Right atrium auricular region (tissue), 2 donors: Measurements from ENCODE around the gene CKAP2. TPM values are rescaled to one million over a fixed set of nuclear protein-coding genes. Genes with fewer than 3 reads are reported as not detected.

Experiments
- DNase-seq: peaks from one replicate; pipeline ENCODE4 v3.0.0-alpha.2; 2019; ENCODE audit warnings: low spot score
- H3K27ac ChIP-seq, 2 donors: fragments of 200-600 bp; sonication (generic); 1 replicate in 1 of 2; 2 replicates in 1 of 2; pipeline ENCODE4 v1.5.1; 2016 to 2019
- H3K27me3 ChIP-seq, 2 donors: fragments of 200-600 bp; sonication (generic); one replicate each; pipeline versions ENCODE4 v1.5.1 to v1.6.0; 2017 to 2019
- H3K36me3 ChIP-seq: fragments of 200-600 bp; sonication (generic); one replicate; pipeline ENCODE4 v1.5.1; 2016
- H3K4me1 ChIP-seq, 2 donors: fragments of 200-600 bp; sonication (generic); one replicate each; pipeline versions ENCODE4 v1.5.1 to v1.6.0; 2017 to 2019
- H3K4me3 ChIP-seq, 2 donors: fragments of 200-600 bp; sonication (generic); 1 replicate in 1 of 2; 2 replicates in 1 of 2; pipeline ENCODE4 v1.5.1; 2017 to 2019; ENCODE audit warnings: mild to moderate bottlenecking in 1 of 2, moderate library complexity in 1 of 2
- H3K9me3 ChIP-seq, 2 donors: fragments of 200-600 bp; sonication (generic); one replicate each; pipeline ENCODE4 v1.5.1; 2019
- CTCF ChIP-seq, 2 donors: fragments of 200-600 bp; sonication (generic); IDR thresholded peaks; one replicate each; pipeline ENCODE4 v1.5.1; 2019; ENCODE audit warnings: antibody characterized with exemption in 2 of 2
- total RNA-seq, 2 donors: library from RNA; depleted of rRNA; stranded (reverse); fragments of >200 nt; gene quantifications; one replicate each; pipeline ENCODE4 v1.1.0, GENCODE V29; 2016

The CKAP2 gene
- total RNA-seq, 2 donors from 2014 or later, result 4.7 to 7.0 TPM

GRCh38 chr13:52432456-52432855, 22.8 kb upstream of the CKAP2 start:
- Histone ChIP-seq H3K27me3 (no peaks in the 10 kb centered on the region), H3K9me3 (no peaks in the 10 kb centered on the region), H3K27ac (peak overlapping the region; percentile 42 to 46), H3K4me3 (no peak overlapping the region), H3K36me3 (peaks cover 57% of the 10 kb centered on the region), H3K4me1 (peaks cover 0 to 10% of the 10 kb centered on the region in 2 donors)
- TF ChIP-seq CTCF (IDR thresholded peaks at IDR 0.05), result no peak
- no peak for DNase-seq

- Histone ChIP-seq H3K27ac (no peak overlapping the region), H3K27me3 (no peaks in the 10 kb centered on the region), H3K4me3 (no peak overlapping the region), H3K36me3 (peaks cover 10% of the 10 kb centered on the region), H3K4me1 (peaks cover 0 to 34% of the 10 kb centered on the region in 2 donors), H3K9me3 (no peaks in the 10 kb centered on the region)
- TF ChIP-seq CTCF (IDR thresholded peaks at IDR 0.05), result no peak
- DNase-seq, result no peak
These were observed 9.0 kb upstream of the CKAP2 start for GRCh38 chr13:52446265-52446664.

DNA sequence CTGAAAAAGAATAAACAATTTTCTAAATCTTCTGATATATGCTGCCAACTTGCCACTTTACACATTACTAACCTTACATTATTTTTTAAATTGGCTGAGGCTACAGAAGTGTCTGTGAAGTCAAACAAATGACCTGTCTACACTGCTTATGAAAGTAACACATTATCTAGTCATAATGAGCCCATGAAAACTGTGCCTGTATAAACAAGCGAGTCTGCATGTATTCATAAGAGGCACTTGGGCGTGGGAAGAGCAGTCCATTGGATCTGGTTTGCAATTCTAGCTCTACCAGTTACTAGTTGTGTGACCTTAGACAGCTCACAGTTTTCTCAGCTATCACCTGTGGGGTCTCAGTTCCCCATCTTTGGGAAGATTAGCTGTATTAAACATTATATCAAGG, 7.9 kb upstream of the CKAP2 start:
- Histone ChIP-seq H3K27ac (no peak overlapping the region), H3K4me1 (peaks cover 0 to 34% of the 10 kb centered on the region in 2 donors), H3K9me3 (no peaks in the 10 kb centered on the region), H3K27me3 (no peaks in the 10 kb centered on the region), H3K36me3 (no peaks in the 10 kb centered on the region), H3K4me3 (no peak overlapping the region)
- no peak for DNase-seq
- TF ChIP-seq CTCF (IDR thresholded peaks at IDR 0.05), result no peak

DNA sequence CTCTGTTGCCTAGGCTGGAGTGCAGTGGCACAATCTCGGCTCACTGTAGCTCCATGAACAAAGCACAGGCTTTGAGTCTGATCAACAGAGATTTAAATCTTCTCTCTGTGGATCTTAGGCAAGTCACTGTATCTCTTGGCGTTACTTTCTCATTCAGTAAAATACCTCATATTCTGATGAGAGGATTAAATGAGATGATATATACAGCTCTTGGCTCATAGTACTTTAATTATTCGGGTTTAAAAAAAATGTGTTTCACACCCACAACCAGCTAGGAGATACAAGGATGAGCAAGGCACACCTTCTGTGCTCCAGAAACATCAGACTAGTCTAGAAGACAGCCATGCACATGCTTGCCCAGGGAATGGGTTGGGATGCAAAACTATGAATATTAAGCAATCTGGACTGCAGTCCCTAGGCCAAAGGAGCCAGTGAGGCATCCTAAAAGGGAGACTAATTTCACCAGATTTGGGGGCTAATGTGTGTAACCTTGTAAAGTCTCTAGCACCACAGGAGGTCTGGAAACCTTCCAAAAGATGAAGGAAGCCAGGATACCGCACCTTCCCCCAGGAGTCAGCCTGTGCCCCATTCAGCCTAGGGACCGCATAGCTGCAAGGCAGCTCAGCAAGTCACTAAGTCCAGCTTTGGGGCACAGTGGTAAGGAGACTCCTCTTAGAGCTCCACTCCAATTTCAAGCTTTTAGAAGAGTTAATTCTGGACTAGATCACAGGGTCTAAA, 7.3 kb upstream of the CKAP2 start:
- no peak for DNase-seq
- Histone ChIP-seq H3K4me3 (peak overlapping the region in 1 of 2 donors; percentile 89), H3K36me3 (no peaks in the 10 kb centered on the region), H3K27ac (no peak overlapping the region), H3K4me1 (peaks cover 0 to 32% of the 10 kb centered on the region in 2 donors), H3K27me3 (no peaks in the 10 kb centered on the region), H3K9me3 (no peaks in the 10 kb centered on the region)
- TF ChIP-seq CTCF (IDR thresholded peaks at IDR 0.05), result no peak

- Histone ChIP-seq H3K4me3 (peak overlapping the region; percentile 67 to 89), H3K9me3 (no peaks in the 10 kb centered on the region), H3K27ac (peak overlapping the region; percentile 94 to 97), H3K27me3 (no peaks in the 10 kb centered on the region), H3K4me1 (peaks cover 0 to 33% of the 10 kb centered on the region in 2 donors), H3K36me3 (no peaks in the 10 kb centered on the region)
- no peak for TF ChIP-seq CTCF (IDR thresholded peaks at IDR 0.05)
- DNase-seq, result no peak
These were observed 5.8 kb upstream of the CKAP2 start for GRCh38 chr13:52449331-52450011.
